ENCODE data around the gene CMKLR1.

CMKLR1 gene

DNA sequence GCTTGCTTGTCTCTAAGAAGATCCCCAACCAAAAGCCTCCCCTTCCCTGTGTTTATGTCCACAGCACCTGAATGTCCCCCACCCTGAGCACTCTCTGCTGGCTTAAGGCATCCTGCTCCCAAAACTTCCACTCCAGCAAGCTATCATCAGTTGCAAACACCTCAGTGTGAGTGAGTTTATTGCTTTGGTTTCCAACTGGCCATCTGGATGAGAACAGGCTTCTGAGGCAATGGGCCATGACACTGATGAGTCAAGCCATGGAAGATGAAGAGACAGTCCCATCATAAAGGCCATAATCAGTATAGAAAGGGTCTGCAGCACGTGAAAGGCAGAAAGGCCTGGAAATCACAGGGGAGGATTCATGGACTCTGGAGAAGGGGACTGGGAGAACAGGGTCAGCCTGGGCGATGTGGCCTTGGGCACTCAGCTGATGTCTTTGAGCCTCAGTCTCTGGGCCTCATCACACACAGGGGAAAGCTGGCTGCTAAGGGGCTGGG, 12.8 kb downstream of the CMKLR1 start:
- no peak for DNase-seq (ENCODE audit: low read depth)
- TF ChIP-seq, protein P1, sequence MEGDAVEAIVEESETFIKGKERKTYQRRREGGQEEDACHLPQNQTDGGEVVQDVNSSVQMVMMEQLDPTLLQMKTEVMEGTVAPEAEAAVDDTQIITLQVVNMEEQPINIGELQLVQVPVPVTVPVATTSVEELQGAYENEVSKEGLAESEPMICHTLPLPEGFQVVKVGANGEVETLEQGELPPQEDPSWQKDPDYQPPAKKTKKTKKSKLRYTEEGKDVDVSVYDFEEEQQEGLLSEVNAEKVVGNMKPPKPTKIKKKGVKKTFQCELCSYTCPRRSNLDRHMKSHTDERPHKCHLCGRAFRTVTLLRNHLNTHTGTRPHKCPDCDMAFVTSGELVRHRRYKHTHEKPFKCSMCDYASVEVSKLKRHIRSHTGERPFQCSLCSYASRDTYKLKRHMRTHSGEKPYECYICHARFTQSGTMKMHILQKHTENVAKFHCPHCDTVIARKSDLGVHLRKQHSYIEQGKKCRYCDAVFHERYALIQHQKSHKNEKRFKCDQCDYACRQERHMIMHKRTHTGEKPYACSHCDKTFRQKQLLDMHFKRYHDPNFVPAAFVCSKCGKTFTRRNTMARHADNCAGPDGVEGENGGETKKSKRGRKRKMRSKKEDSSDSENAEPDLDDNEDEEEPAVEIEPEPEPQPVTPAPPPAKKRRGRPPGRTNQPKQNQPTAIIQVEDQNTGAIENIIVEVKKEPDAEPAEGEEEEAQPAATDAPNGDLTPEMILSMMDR (conservative IDR thresholded peaks at IDR 0.05; ENCODE audit: low read depth, low read length) = no peak
- H3K4me3 ChIP-seq (ENCODE audit: low read length) = no peak overlapping the region

GRCh38 chr12:108325549-108325948, 13.6 kb downstream of the CMKLR1 start:
- no peak overlapping the region for H3K4me3 ChIP-seq (ENCODE audit: low read length)
- no peak for DNase-seq (ENCODE audit: low read depth)
- TF ChIP-seq, protein P1 (conservative IDR thresholded peaks at IDR 0.05; ENCODE audit: low read depth, low read length) = no peak

- DNase-seq (ENCODE audit: low read depth) = no peak
- no peak overlapping the region for H3K4me3 ChIP-seq (ENCODE audit: low read length)
- TF ChIP-seq, protein P1 (conservative IDR thresholded peaks at IDR 0.05; ENCODE audit: low read depth, low read length) = no peak
Measured at GRCh38 chr12:108325018-108325358, 14.1 kb downstream of the CMKLR1 start.

DNA sequence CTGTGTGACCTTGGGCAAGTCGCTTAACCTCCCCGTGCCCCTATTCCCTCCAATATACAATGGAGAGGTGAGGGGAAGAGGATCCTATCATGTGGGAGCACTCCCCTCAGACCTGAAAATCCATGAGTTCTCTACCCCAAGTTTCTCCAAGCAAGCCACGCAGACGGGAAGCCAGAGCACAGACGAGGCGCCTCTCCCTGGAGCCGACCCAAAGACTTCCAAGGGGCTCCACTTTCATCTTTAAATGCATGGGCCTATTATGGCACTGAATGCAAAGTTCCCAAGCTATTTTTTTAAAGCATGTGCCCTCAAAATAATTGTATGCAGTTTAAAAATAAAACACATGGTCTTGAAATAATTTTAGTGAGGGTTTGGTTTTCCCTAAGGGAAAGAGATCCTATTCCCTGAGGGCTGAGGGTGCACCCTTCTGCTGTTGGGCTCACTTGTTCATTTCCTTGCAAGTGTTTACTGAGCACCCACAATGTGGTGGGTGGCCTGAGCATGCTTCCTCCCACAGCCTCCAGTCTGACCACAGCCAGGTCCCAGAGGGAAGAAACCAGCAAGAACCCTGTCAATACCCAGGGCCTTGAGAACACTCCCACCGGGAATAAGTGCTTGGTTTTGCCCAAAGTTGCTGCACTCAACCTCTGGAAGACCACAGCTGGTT, 14.6 kb downstream of the CMKLR1 start:
- H3K4me3 ChIP-seq (ENCODE audit: low read length) = no peak overlapping the region
- TF ChIP-seq, protein P1 (conservative IDR thresholded peaks at IDR 0.05; ENCODE audit: low read depth, low read length) = no peak

DNA sequence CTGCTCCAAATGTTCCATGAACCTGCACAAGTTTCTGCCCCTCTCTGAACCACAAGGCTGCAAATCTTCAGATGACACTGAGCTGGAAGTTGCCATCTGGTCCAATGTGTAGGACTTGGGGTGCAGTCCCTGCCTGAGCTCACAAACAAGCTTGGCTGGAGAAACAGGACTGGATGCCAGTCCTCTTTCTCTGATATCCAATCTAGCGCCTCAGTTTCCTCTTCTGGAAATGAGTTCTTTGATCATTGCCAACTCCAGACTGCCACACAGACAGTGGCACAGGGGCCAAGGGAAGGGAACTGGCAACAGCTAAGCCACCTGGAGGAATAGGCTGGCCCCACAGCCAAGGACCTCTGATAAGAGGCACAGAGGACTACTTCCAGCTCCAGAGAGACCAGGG, 15.5 kb downstream of the CMKLR1 start:
- no peak overlapping the region for H3K4me3 ChIP-seq (ENCODE audit: low read length)

More for the DNA sequence above, 14.6 kb downstream of the CMKLR1 start:
- DNase-seq (ENCODE audit: low read depth) = no peak

GRCh38 chr12:108322998-108323397, 16.1 kb downstream of the CMKLR1 start:
- no peak for DNase-seq (ENCODE audit: low read depth)
- TF ChIP-seq, protein P1 (conservative IDR thresholded peaks at IDR 0.05; ENCODE audit: low read depth, low read length) = no peak
- H3K4me3 ChIP-seq (ENCODE audit: low read length) = no peak overlapping the region

More for the DNA sequence above, 15.5 kb downstream of the CMKLR1 start:
- TF ChIP-seq, protein P1 (conservative IDR thresholded peaks at IDR 0.05; ENCODE audit: low read depth, low read length) = no peak
- DNase-seq (ENCODE audit: low read depth) = no peak

DNA sequence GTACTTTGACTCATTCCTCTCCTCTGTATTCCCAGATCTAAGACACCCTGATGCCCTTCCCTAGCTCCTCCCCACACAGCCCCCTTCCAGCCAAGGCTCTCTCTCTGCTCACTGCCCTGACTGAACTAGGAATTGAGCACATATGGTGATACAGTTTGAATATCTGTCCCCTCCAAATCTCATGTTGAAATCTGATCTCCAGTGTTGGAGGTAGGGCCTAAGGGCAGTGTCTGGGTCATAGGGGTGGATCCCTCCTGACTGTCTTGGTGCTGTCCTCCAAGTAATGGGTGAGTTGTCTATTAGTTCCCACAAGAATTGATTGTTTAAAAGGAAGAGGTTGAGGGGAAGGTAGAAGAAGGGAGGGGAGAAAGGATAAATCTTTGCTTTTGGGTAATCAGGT, 17.4 kb downstream of the CMKLR1 start:
- TF ChIP-seq, protein P1 (conservative IDR thresholded peaks at IDR 0.05; ENCODE audit: low read depth, low read length) = no peak
- H3K4me3 ChIP-seq (ENCODE audit: low read length) = no peak overlapping the region
- DNase-seq (ENCODE audit: low read depth) = no peak
